Peyer's patch (tissue), 4 donors: ENCODE data around the gene ASCL4. TPM values are rescaled to one million over a fixed set of nuclear protein-coding genes. Genes with fewer than 3 reads are reported as not detected.

ENCODE experiments used
- DNase-seq, 3 donors: peaks; one replicate each; pipeline ENCODE4 v3.0.0-alpha.2; 2017 to 2019
- H3K27ac ChIP-seq, 4 donors: fragments of 200-600 bp; sonication (generic); one replicate each; pipeline ENCODE4 v1.5.1; 2016 to 2019
- H3K27me3 ChIP-seq, 2 donors: fragments of 200-600 bp; sonication (generic); one replicate each; pipeline ENCODE4 v1.5.1; 2019
- H3K36me3 ChIP-seq, 3 donors: fragments of 200-600 bp; sonication (generic); one replicate each; pipeline ENCODE4 v1.5.1; 2016 to 2019
- H3K4me1 ChIP-seq, 4 donors: fragments of 200-600 bp; sonication (generic); one replicate each; pipeline ENCODE4 v1.5.1; 2016 to 2019
- H3K4me3 ChIP-seq, 4 donors: fragments of 200-600 bp; sonication (generic); 1 replicate in 3 of 4; 2 replicates in 1 of 4; pipeline ENCODE4 v1.5.1; 2016 to 2019; ENCODE audit warnings: mild to moderate bottlenecking in 1 of 4
- H3K9me3 ChIP-seq, 4 donors: fragments of 200-600 bp; sonication (generic); one replicate each; pipeline ENCODE4 v1.5.1; 2016 to 2019; ENCODE audit warnings: mild to moderate bottlenecking in 1 of 4
- POLR2A ChIP-seq, 2 donors: fragments of 450-650 bp; IDR thresholded peaks; one replicate each; pipeline ENCODE4 v1.5.1; 2017; ENCODE audit warnings: antibody characterized with exemption in 2 of 2, mild to moderate bottlenecking in 2 of 2, moderate library complexity in 2 of 2
- total RNA-seq, 4 donors: library from RNA; depleted of rRNA; stranded (reverse); fragments of >200 nt; gene quantifications; one replicate each; pipeline ENCODE4 v1.1.0, GENCODE V29; 2016
- TF ChIP-seq, protein P1 (sequence below), 6 experiments: fragments of 450-650 bp in 4 of 6; fragments of 200-600 bp in 2 of 6; sonication (generic) in 1 of 6; IDR thresholded peaks; one replicate each; pipeline ENCODE4 v1.5.1; 2017 to 2019; ENCODE audit warnings: antibody characterized with exemption in 6 of 6, mild to moderate bottlenecking in 3 of 6, moderate library complexity in 1 of 6

ASCL4 gene
- total RNA-seq, 4 donors from 2014 or later = not detected

DNA sequence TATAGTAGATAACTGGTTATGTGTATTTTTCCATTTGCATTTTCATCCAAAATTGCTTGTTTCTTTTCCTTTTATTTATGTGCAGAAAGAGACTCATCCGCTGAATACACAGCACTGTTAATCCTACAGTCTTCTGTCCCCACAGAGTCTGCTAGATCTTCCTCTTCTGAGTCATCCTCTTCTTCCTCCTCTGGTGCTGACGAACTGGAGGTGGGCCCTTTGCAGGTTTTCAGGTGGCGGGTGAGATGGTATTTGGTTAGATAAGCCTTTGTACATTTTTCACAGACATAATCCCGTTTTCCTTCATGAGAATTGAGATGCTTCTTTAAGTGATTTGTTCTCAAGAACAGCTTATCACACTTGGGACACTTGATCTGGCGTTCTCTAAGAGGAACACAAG lies 40.4 kb upstream of the ASCL4 start:
- H3K27ac ChIP-seq = peak overlapping the region in 1 of 4 donors; percentile 18
- no peak for TF ChIP-seq POLR2A (IDR thresholded peaks at IDR 0.05)
- TF ChIP-seq, protein P1, sequence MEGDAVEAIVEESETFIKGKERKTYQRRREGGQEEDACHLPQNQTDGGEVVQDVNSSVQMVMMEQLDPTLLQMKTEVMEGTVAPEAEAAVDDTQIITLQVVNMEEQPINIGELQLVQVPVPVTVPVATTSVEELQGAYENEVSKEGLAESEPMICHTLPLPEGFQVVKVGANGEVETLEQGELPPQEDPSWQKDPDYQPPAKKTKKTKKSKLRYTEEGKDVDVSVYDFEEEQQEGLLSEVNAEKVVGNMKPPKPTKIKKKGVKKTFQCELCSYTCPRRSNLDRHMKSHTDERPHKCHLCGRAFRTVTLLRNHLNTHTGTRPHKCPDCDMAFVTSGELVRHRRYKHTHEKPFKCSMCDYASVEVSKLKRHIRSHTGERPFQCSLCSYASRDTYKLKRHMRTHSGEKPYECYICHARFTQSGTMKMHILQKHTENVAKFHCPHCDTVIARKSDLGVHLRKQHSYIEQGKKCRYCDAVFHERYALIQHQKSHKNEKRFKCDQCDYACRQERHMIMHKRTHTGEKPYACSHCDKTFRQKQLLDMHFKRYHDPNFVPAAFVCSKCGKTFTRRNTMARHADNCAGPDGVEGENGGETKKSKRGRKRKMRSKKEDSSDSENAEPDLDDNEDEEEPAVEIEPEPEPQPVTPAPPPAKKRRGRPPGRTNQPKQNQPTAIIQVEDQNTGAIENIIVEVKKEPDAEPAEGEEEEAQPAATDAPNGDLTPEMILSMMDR (IDR thresholded peaks at IDR 0.05) = no peak
- peaks cover 0 to 67% (median 0%) of the 10 kb centered on the region in 3 donors for H3K36me3 ChIP-seq

DNA sequence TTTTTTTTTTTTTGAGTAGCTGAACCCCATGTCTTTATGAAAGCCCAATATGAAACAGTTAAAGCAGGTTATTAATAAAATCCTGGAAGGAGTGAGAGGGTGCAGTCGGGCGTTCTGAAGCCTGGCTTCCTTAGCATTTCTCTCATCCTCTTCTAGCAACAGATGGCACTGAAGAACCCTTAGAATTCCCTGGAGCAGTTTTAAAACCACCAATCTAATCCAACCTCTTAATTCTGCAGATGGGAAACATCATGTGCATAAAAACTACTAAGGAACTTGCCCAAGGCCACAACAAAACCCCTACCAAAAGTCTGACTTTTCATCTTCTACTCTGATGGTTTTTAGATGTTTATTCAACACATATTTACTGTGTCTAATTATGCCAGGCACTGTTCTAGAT lies 38.7 kb upstream of the ASCL4 start:
- peaks cover 0 to 10% (median 0%) of the 10 kb centered on the region in 4 donors for H3K4me1 ChIP-seq
- peak overlapping the region in 2 of 4 donors; percentile 77 to 78 for H3K27ac ChIP-seq
- H3K27me3 ChIP-seq = no peaks in the 10 kb centered on the region
- H3K4me3 ChIP-seq = no peak overlapping the region
- TF ChIP-seq POLR2A (IDR thresholded peaks at IDR 0.05) = no peak
- TF ChIP-seq, protein P1 (IDR thresholded peaks at IDR 0.05) = no peak
- H3K36me3 ChIP-seq = peaks cover 0 to 82% (median 0%) of the 10 kb centered on the region in 3 donors
- H3K9me3 ChIP-seq = no peaks in the 10 kb centered on the region
- DNase-seq = no peak

More for the DNA sequence above, 40.4 kb upstream of the ASCL4 start:
- no peak for DNase-seq
- no peaks in the 10 kb centered on the region for H3K9me3 ChIP-seq
- no peak overlapping the region for H3K4me3 ChIP-seq
- peaks cover 0 to 16% (median 0%) of the 10 kb centered on the region in 4 donors for H3K4me1 ChIP-seq
- H3K27me3 ChIP-seq = no peaks in the 10 kb centered on the region

DNA sequence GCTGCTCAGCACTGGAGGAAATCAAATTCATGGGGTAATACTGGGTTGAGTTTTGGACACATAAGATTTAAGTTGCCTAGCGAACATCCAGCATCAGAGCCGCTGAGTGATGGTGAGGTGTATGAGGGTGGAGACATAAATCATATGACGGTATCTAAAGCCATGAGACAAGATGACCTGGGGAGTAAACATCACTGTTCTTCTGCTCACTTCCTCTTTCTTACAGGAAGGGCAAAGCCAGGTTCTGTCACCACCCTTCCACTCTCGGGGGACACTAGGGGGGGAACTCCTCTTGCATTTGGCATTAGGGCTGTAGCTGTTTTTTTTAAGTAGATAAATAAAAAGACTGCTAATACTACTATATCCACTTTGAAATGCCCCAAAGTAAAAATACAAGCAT lies 37.6 kb upstream of the ASCL4 start:
- Histone ChIP-seq H3K9me3 (no peaks in the 10 kb centered on the region), H3K27ac (peak overlapping the region in 2 of 4 donors; percentile 77 to 78), H3K4me3 (no peak overlapping the region), H3K4me1 (peaks cover 0 to 6% (median 0%) of the 10 kb centered on the region in 4 donors), H3K27me3 (no peaks in the 10 kb centered on the region), H3K36me3 (peaks cover 0 to 94% (median 0%) of the 10 kb centered on the region in 3 donors)
- DNase-seq = peak in 2 of 3 donors; percentile 82 to 84
- TF ChIP-seq, protein P1 (IDR thresholded peaks at IDR 0.05) = peak in 1 of 6 experiments; percentile 32
- TF ChIP-seq POLR2A (IDR thresholded peaks at IDR 0.05) = no peak

DNA sequence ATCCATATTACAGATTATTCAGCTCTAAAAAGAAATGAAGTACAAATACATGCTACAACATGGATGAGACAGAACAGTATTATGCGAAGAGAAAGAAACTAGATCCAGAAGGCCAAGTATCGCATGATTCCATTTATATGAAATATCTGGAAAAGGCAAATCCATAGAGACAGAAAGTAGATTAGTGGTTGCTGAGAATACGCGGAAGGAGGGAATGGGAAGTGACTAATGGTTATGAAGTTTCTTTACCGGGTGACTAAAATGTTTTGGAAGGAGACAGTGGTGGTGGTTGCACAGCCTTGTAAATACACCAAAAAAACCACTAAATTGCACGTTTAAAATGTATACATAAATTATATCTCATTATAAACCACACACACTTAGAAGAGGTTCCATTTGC lies 26.0 kb upstream of the ASCL4 start:
- TF ChIP-seq POLR2A (IDR thresholded peaks at IDR 0.05) = no peak
- TF ChIP-seq, protein P1 (IDR thresholded peaks at IDR 0.05) = no peak
- Histone ChIP-seq H3K27me3 (no peaks in the 10 kb centered on the region), H3K4me1 (no peaks in the 10 kb centered on the region), H3K4me3 (no peak overlapping the region), H3K27ac (no peak overlapping the region), H3K9me3 (no peaks in the 10 kb centered on the region), H3K36me3 (peaks cover 0 to 90% (median 4%) of the 10 kb centered on the region in 3 donors)
- DNase-seq = no peak

DNA sequence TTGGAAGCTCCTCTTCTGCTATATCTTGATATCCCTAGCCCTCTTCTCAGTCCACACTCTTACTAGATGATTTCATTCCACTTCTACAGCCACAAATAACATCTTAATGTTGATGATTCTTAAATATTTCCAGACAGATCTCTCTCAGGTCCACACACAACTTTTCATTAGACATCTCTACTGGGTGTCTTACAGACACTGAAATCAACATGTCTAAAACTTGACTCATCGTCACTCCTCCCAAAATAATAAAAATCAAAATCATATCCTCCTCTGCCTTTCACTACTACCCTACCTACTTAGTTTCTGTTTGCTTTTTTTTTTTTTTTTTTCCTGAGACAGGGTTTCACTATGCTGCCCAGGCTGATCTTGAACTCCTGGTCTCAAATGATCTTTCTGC lies 25.4 kb upstream of the ASCL4 start:
- H3K27me3 ChIP-seq = no peaks in the 10 kb centered on the region
- no peaks in the 10 kb centered on the region for H3K9me3 ChIP-seq
- no peak overlapping the region for H3K27ac ChIP-seq
- no peaks in the 10 kb centered on the region for H3K4me1 ChIP-seq
- H3K4me3 ChIP-seq = no peak overlapping the region
- no peak for TF ChIP-seq POLR2A (IDR thresholded peaks at IDR 0.05)
- TF ChIP-seq, protein P1 (IDR thresholded peaks at IDR 0.05) = no peak
- DNase-seq = no peak
- peaks cover 0 to 90% (median 4%) of the 10 kb centered on the region in 3 donors for H3K36me3 ChIP-seq
